Stimulated activated CD4-positive, alpha-beta T cell treated with anti-CD3 and anti-CD28 coated beads, Interleukin-4, amount 100 ng/mL, for 48 hours (primary cell): ENCODE data around the gene CLRN2.

Experiments
- DNase-seq, 2 donors: peaks; one replicate each; pipeline ENCODE4 v3.0.0-alpha.2; 2020; ENCODE audit warnings: low read depth in 2 of 2

The CLRN2 gene, protein sequence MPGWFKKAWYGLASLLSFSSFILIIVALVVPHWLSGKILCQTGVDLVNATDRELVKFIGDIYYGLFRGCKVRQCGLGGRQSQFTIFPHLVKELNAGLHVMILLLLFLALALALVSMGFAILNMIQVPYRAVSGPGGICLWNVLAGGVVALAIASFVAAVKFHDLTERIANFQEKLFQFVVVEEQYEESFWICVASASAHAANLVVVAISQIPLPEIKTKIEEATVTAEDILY

DNA sequence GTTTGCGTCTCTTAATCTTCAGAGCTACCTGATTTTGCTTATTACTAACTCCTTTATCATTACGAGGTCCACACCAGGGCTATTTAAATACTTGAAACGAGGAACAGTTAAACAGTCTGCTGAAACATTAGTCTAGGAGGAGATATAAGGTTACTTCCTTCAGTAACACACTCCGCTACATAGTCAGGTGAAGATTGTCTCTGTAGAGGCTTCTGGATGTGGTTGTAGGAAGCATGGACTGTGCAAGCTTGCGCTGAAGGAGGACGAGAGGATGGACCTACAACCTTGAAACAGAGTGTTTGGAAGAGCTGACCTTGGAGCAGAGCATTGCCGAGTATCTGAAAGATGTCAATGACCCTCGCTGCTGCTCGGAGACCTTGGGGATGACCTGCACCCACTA, at the start of gene CLRN2:
TSS of gene CLRN2 (plus strand) at position 301 of the 400 bp plus-strand sequence. CDS start 102 bp downstream, outside the sequence.
- DNase-seq = no peak

DNA sequence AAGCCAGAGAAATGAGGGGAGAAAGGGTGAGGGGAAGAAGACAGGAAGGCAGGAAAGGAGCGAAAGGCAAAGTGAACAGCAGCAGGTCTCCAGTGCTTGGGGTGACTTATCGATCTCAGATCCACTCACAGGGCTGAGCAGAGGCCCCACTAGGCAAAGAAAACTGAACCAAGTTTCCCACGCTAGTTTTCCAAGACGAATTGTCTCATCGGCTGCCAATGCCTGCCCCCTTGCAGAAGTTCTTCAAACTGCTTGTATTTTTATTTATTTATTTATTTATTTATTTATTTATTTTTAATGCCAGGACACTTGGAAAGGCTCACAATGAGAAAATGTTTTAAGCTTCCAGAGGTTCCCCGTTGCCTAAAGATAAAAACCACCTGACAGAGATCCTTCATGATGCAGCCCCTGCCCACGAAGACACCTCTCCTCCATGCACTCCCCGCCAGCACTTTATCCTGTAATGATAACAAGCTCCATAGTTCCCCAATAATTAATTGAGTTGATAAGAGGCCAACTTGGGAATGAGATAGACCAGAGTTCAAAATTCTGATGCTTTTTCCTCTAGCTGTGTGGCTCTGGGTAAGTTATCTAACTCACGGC, 46.2 kb upstream of the CLRN2 start:
- no peak for DNase-seq

DNA sequence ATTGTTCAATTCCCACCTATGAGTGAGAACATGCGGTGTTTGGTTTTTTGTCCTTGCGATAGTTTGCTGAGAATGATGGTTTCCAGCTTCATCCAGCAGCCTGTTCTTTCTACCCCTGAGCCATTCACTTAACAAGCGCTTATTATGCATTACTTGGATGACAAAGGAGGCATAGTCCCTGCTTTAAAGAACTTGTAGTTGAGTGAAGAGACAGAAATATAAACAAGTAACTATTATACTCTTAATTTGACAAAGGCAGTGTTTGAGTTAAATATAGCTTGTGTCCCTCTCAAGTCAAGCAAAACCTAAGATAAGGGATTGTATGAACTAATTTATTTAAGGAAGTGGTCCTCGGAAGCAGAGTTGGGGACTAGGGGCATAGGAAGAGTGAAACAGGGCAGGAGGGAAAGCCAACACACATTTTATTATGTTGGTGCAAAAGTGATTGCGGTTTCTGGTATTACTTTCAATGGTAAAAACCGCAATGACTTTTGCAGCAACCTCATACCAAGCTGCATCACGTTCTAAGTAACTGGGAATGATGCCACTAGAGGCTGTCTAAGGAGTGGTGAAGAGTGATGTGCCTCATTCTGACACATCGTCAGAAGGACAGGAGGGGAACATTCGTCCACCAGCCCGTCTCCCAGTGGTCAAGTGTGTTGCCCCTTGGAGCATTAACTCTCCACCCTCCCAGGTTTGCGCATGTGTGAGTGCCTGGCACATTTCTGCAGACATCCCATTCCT, 44.9 kb upstream of the CLRN2 start:
- no peak for DNase-seq

DNA sequence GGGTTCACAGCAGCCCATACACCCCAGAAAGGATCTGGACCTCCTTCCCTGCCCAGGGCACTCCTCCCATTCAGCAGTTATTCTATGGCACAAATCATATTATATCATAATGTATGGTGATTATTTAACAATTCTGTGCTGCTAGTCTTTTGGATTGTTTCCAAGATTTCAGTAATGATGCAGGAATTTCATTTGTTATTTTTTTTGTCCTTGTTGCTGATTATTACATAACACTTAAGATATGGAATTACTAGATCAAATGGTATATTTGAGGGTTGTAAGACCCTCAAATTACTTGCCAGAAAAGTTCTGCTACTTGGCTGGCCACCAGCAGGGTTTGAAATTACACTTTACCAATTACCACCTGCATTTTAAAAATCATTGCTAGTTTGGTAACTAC, 39.5 kb upstream of the CLRN2 start:
- DNase-seq = no peak

DNA sequence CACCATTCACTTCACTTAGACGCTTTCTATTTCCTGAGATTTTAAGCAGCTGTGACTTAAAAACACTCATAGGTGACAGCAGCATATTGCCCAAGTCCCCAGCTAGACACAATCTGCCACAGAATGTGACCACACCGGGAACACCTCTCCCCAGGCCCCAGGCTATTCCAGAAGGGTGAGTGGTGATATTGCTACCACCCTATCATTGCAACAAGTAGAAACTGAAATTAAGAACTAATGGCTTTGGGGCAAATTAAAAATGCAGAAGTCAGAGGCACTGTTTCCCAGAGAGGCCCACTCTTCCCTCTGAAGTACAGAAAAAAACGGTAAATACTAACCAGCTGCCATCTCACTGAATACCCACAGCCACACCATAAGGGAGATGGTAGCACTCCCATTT, 38.1 kb upstream of the CLRN2 start:
- no peak for DNase-seq

DNA sequence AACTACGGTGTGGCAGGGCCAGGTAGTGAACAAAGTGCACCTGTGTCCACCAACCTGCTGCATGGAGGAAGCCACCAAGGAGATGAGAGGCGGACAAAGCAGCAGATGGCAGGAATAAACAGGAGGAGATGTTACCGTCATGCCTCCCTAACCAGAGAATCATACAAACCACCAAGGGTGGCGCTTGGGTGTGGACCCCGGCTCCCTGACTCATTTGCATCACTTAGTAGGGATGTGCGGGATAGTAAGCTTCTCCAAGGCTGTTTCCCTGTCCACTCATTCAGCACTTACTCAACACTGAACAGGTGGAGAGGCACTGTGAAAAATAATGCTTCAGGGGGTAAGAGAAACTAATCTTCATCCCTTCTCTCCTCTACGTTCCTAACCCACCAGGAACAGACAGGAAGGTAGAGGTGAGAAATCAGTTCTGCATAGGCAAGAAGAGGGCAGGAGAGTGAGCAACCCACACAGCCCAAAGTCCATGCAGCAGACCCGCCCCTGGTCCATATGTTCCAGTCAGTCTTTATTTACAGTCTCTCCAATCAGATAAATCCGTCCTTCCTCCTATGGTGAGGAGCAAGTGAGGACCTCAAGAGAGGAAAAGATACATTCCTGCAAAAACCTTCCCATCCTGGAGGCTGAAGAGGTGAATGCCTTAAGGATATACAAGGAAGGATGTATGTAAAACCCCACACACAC, 37.0 kb upstream of the CLRN2 start:
- no peak for DNase-seq

DNA sequence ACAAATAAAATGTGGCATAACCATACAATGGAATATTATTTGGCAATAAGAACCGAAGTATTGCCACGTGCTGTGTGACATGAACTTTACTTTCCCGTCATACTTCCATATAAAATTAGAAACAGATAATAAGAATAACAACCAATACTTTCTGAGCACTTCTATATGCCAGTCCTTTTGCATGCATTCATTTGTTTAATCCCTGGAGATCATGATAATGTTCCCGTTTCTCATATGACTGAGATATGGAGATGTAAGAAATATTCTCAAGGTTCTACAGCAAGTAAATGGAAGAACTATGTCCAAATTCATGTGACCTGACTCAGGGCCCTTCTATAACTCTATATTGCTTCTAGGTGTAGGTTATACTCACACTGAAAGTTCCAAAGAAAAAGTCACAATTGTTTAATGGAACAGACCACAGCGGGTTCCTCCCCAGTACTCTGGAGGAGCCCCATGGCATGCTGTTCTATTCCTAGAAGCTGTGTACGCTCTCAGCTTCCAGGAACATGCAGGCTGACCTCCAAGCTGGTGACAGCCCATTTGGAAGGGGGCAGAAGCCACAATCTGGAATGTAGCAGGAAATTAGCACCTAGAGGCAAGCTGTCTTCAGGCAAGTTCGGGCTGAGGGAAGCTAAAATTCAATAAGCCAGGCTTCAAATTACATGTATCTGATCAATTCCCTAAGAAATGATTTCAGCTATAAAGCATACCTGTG, 34.6 kb upstream of the CLRN2 start:
- no peak for DNase-seq

DNA sequence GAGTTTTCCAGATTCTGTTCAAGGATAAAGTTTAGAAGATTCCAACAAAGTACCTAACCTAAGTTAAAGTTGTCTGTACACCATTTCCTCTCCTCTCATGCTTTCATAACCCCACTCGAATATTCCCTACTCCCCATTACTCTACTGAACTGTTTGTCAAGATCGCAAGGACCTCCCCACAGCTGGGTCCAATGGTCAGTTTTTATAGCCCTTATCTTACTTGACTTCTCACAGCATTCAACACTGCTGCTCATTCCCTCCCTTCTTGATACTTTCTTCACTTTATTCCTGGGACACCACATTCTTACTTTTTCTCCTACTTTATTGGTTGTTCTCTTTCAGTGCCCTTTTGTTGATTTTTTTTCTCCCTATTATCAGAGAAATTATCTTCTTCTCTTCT, 34.0 kb upstream of the CLRN2 start:
- DNase-seq = no peak

DNA sequence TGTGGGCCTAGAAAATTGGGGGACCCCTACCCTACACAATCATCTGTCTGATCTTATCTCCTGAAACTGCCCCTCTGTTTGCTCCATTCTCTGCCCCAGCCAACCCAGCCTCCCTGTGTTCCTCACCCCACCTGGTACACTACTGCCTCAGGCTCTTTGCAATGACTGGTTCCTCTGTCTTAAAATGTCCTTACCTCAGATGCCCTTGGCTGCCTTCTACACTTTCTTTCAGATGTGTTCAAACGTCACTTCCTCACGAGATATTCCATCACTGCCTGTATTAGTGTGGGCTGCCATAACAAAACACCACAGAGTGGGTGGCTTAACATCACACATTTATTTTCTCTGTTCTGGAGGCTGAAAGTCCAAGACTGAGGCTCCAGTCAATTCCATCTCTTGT, 32.2 kb upstream of the CLRN2 start:
- no peak for DNase-seq

DNA sequence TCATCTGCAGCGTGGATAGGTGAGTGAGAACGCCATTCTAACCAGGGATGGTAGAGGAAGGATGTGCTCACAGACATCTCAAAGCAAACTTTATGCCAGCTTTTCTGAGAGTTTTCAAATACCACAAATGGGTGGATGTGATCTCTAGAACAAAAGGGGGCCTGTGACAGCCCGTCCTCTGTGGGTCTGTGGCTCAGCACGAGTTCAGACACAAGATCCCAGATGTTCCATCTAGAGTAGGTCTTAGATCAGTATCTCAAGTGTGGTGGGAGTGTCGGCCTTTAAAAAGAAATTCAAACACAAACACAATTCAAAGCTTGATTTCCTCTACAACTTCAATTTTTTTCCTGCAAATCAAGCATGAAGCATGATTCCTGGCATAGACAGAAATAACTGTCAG, 25.8 kb upstream of the CLRN2 start:
- no peak for DNase-seq

DNA sequence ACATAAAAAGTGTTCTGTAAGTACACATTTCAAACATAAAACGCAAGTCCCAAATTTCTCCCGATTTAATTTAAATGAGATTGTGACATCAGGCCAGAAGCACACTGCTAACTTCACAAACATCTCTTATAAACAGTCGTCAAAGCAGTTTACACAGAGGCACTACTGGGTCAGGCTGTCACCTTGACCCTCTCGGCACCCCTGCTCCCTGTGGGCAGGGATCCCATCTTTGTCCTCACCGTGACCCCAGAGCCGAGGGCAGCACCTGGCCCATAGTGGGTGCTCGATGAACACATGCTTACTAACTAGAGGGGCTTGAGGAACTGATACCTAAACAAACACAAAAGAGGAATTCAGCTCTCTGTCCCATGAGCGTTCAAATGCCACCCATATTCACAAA, 25.2 kb upstream of the CLRN2 start:
- DNase-seq = no peak

DNA sequence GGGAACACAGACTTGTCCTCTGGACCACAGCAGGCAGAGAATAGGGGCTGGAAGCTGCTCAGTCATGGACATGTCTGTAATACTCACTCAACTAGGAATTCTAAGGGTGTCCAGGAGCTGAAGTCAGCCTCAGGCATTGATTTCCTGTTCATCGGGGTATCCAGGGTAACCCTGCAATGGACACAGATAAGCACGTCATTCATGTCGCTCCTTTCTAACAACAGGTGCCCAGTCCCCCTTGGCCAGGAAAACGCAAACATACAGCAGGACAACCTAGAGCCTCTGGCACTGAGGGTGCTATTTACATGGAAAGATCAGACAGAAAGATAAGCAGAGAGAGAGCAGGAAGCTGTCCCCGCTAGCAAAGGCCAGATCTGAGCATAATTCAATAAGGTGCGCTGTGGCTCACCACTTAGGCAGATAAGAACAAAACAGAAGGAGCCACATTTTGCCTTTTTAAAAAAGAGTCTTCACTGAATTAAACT, 24.3 kb upstream of the CLRN2 start:
- DNase-seq = no peak

DNA sequence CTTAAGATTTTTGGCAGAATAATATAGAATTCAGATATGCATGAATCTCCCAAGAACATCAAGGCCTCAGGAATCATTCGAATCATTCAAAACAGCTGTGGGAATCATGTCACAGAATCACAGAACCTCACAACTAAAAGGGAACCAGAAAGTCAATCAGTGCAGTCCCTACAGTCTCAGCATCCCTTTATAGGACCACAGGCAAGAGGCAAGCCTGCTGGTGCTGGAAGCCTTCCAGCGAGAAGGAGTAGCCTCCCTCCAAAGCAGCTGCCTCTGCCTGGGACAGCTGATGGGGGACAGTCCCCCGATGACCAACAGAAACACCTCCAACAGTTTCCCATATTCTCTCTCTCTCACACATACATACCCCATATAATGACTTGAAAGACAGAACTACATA, 23.8 kb upstream of the CLRN2 start:
- DNase-seq = no peak

DNA sequence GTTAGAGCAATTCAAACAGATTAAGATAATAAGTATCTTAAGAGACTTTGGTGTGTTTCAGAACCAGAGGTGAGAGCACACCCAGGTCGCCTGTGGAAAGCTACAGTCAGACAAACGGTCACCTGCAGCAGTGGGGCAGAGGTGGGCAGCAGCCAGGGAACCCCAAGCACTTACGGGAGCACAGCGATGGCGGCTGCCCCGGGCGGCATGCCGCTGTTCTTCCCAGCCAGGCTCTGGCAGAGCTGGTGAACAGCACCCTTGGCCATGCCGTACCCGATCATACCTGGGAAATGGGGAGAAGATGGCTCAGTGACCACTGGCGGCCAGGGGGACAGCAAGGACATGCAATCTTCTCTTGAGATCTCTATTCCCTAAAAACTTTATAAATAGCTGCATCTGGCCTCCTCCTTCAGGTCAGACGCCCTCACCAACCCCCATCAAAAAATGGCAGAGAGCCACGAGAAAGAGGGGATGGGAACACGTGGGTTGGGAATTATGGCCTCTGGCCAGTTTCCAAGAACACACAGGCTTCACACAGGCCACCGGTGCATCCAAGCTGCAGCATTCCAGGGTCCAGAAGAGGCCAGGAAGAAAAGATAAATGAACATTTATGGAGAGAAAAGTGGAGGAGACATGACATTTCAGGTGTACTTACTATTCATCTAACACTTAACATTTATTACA, 22.8 kb upstream of the CLRN2 start:
- DNase-seq = no peak

DNA sequence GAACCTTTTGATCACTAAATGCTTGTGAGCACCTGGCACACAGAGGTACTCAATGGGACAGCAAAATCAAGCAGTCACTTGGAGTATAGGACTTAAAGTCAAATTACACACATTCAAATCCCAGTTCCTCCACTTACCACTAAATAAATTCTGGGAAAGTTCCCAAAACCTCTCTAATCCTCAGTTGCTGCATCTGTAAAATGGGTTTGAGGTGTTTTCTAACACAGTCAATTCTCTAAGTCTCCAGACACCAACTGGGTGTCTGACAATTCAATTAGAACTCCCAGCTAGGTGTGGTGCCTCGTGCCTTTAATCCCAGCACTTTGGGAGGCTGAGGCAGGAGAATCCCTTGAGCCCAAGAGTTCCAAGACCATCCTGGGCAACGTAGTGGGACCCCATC, 22.1 kb upstream of the CLRN2 start:
- no peak for DNase-seq

DNA sequence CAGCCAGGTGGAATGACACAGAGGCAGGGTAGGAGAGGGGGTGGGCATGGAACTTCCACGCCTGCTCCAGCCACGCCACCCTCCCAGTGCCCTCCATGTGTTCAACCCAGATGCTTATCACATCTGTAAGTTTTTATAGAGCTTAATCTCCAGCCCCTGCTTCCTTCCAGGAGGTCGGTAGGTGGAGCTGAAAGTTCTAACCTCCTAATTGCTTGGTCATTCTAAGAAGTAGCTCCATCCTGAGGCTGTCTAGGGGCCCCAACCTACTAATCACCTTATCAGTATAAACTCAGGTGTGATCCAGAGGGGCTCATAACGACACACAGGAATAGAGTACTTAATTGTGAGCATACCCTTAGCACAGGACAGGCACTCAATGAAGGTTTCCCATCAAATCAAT, 21.3 kb upstream of the CLRN2 start:
- no peak for DNase-seq

DNA sequence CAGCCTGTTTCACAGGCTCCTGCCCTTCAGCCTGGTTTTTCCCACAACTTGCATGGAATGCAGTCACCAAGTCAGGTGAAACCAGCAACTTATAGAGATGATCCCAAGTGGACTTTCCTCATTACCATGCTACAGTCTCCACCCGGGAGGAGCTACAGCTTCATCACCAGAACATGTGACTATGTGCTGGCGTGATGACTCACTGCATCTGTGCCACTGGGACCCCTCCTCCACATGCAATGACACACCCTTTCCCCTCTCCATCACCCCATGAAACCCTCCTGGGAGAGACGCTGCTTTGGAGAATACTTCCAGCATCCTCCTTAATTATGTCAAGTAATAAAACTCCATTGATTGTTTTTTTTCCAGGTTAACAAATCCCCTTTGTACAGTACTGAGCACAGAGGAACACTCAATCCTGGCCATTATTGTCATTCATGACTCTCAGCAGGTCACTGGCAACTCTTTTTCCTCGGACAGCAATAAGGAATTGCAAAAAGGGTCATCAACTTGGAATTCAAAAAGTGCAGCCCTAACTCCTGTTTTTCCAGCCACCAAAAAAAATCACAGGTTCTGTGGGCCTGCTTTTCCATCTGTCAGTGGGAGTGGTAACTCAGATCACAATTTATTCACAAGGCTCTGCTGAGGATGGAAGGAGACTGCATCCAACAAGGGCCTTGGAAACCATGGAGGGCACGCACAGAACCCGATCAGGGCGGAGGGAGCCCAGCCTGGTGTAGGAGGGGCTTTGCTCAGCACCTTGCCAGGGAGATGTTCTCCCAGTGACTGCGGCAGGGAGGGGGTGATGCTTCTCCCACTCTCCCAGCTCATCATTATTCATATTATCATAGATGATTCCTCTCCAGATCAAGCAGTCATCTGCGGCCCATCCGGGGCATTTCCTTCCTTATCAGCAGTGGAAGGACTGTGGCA, 20.4 kb upstream of the CLRN2 start:
- DNase-seq = no peak

DNA sequence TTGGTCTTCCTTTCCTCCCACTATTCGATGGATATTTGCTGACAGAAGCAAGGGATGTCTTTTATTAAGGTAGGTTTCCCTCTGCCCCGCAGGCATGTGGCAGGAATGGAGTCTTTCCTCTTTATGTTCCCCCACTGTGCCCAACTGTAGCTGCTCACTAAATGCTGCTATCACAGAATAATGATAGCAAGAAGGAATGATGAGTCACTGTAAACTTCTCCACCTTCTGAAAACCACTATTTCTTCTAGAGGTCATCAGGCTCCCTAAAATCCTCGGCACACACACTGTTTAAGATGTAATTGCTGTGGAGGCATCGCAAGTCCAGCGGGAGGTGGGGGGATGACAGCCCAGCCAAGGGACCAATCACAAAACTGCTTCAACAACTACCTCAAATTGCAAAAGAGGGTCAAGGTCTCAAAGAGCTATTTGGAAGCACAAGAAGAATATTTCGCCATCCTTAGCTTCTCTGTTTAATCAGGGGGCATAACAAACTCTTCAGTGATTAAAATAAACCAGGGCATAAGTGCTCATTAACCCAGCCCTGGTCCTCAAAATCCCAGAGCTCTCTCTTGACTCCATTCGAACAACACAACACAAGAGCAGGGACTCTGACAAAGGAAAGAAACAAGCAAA, 17.0 kb upstream of the CLRN2 start:
- no peak for DNase-seq

DNA sequence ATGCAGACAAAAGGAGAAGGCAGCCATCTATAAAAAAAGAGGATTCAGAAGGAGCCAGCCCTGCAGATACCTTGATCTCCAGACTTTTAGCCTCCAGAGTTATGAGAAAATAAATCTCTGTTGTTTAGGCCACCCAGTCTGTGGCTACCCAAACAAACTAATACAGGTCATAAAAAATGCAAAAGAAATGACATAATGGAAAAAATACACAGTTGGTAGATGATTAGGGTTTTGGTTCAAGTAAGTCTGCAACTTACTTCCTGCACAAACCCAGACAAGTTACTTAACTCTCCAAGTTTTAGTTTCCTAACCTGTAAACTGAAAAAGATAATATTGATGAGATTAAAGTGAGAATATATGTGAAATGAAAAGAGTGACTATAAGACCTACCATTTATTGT, 14.4 kb upstream of the CLRN2 start:
- DNase-seq = no peak

DNA sequence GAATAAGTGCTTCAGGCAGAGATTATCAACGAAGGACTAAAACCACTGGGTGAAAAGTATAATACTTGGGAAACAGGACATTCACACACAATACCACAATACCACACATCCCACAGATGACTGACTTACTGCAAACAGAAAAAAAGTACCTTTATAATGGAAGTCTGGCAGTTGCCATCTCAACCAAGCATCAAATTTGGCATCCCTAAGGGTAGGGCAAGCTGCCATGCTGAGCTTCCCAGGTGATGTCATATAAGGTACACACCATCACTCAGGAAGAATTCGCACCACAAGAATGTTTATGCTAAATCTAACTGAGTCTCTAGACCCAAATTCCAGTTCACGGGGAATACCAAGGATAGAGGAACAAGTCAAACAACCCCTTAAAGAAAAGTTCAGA, 12.2 kb upstream of the CLRN2 start:
- DNase-seq = no peak
